A673 (cell line): ENCODE results near the gene IFNA5.

Experiments used
- EZH2 ChIP-seq: fragments of 200-600 bp; sonication (generic); IDR thresholded peaks from 2 replicates; pipeline ENCODE4 v1.6.1; 2017; ENCODE audit warnings: borderline replicate concordance, low read depth, mild to moderate bottlenecking, mixed read lengths, antibody characterized with exemption, low read length; ENCODE audit not compliant: poor library complexity, severe bottlenecking
- TF ChIP-seq, protein P1 (sequence below): fragments of 300-800, 200-600 bp; sonication (generic); conservative IDR thresholded peaks from 2 replicates; pipeline ENCODE4 v1.5.1; 2017; ENCODE audit warnings: low read depth, mild to moderate bottlenecking, antibody characterized with exemption, low read length, moderate library complexity, mixed read lengths

DNA sequence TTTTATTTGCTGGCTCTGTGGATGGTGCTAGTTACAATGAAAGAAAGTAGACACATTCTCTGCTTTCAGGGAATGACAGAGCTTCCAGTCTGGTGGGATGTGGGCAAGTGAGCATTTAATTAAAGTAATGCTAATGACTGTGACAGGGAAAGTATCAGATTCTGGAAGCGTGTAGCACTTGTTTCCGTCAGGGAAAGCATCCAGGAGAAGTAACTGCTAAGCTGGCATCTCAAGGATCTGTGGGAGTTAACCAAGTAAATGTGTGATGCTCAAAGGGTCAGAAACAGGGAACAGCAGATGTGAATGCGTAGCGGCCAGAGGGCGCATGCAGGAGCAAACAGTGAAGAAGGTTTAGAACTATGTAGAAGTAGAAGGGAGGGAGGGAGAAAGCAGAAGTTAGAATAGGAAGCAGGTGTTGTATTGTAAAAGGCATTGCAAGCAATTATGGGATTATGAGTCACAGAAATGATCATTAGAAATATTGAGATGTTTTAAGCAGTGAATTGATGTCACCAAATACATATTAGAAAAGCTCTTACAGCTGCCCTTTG is 17.9 kb upstream of the IFNA5 start:
- TF ChIP-seq, protein P1, sequence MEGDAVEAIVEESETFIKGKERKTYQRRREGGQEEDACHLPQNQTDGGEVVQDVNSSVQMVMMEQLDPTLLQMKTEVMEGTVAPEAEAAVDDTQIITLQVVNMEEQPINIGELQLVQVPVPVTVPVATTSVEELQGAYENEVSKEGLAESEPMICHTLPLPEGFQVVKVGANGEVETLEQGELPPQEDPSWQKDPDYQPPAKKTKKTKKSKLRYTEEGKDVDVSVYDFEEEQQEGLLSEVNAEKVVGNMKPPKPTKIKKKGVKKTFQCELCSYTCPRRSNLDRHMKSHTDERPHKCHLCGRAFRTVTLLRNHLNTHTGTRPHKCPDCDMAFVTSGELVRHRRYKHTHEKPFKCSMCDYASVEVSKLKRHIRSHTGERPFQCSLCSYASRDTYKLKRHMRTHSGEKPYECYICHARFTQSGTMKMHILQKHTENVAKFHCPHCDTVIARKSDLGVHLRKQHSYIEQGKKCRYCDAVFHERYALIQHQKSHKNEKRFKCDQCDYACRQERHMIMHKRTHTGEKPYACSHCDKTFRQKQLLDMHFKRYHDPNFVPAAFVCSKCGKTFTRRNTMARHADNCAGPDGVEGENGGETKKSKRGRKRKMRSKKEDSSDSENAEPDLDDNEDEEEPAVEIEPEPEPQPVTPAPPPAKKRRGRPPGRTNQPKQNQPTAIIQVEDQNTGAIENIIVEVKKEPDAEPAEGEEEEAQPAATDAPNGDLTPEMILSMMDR = no peak
- TF ChIP-seq EZH2 = no peak
